HepG2 (cell line): ENCODE results near the gene IRF7. TPM values are rescaled to one million over a fixed set of nuclear protein-coding genes. Genes with fewer than 3 reads are reported as not detected.

ENCODE experiments used
- CREM ChIP-seq, 2 experiments: sonication (generic) in 1 of 2; formaldehyde crosslinking in 1 of 2; IDR thresholded peaks; 2 replicates each; pipeline versions ENCODE4 v1.4.0 to v1.6.1; 2016 to 2020; ENCODE audit warnings: antibody characterized with exemption in 1 of 2, mild to moderate bottlenecking in 1 of 2, missing genetic modification reagents in 1 of 2
- FOSL2 ChIP-seq: sonication (generic); formaldehyde crosslinking; IDR thresholded peaks from 2 replicates; pipeline ENCODE4 v1.4.0; 2020; ENCODE audit warnings: missing genetic modification reagents
- HNRNPUL1 ChIP-seq: fragments of 200-400 bp; formaldehyde crosslinking; IDR thresholded peaks from 2 replicates; pipeline ENCODE4 v1.6.1; 2017; ENCODE audit warnings: low read depth, mild to moderate bottlenecking, low read length, moderate library complexity
- HOMEZ ChIP-seq: IDR thresholded peaks from 2 replicates; pipeline ENCODE4 v1.6.1; 2016; ENCODE audit warnings: low read depth
- KAT7 ChIP-seq: IDR thresholded peaks from 2 replicates; pipeline ENCODE4 v1.6.1; 2018; ENCODE audit warnings: borderline replicate concordance, missing compliant biosample characterization
- MBD4 ChIP-seq: IDR thresholded peaks from 2 replicates; pipeline ENCODE4 v1.6.1; 2012; ENCODE audit warnings: low read length, inconsistent platforms, borderline replicate concordance
- MED8 ChIP-seq: sonication (generic); formaldehyde crosslinking; IDR thresholded peaks from 2 replicates; pipeline ENCODE4 v1.8.1; 2023; ENCODE audit warnings: mild to moderate bottlenecking, missing genetic modification reagents; ENCODE audit not compliant: insufficient replicate concordance
- MEF2D ChIP-seq: sonication (generic); formaldehyde crosslinking; IDR thresholded peaks from 2 replicates; pipeline ENCODE4 v1.5.1; 2020; ENCODE audit warnings: mild to moderate bottlenecking, missing genetic modification reagents
- MYC ChIP-seq: sonication (generic); formaldehyde crosslinking; IDR thresholded peaks from 2 replicates; pipeline ENCODE4 v1.9.0; 2021; ENCODE audit warnings: missing genetic modification reagents, borderline replicate concordance
- NCOA1 ChIP-seq: sonication (generic); formaldehyde crosslinking; IDR thresholded peaks from 2 replicates; pipeline ENCODE4 v1.9.0; 2021; ENCODE audit warnings: missing genetic modification reagents
- NFIC ChIP-seq: IDR thresholded peaks from 2 replicates; pipeline ENCODE4 v1.6.1; 2012; ENCODE audit warnings: mild to moderate bottlenecking, low read length, inconsistent platforms
- PREB ChIP-seq: sonication (generic); formaldehyde crosslinking; IDR thresholded peaks from 2 replicates; pipeline ENCODE4 v1.4.0; 2020; ENCODE audit warnings: missing genetic modification reagents
- SP4 ChIP-seq: sonication (generic); formaldehyde crosslinking; IDR thresholded peaks from 2 replicates; pipeline ENCODE4 v1.8.1; 2023; ENCODE audit warnings: mild to moderate bottlenecking, missing genetic modification reagents
- SPEN ChIP-seq: sonication (generic); formaldehyde crosslinking; IDR thresholded peaks from 2 replicates; pipeline ENCODE4 v1.5.1; 2020; ENCODE audit warnings: low read depth, mild to moderate bottlenecking, missing genetic modification reagents
- TBX3 ChIP-seq: fragments of 450-650 bp; IDR thresholded peaks from 2 replicates; pipeline ENCODE4 v1.6.1; 2017; ENCODE audit warnings: antibody characterized with exemption, mild to moderate bottlenecking, inconsistent platforms, borderline replicate concordance
- ZFP36L1 ChIP-seq: sonication (generic); formaldehyde crosslinking; IDR thresholded peaks from 2 replicates; pipeline ENCODE4 v1.8.0; 2022; ENCODE audit warnings: mild to moderate bottlenecking, missing genetic modification reagents, moderate library complexity
- ZNF160 ChIP-seq: sonication (generic); formaldehyde crosslinking; IDR thresholded peaks from 2 replicates; pipeline ENCODE4 v1.8.0; 2022; ENCODE audit warnings: mild to moderate bottlenecking, inconsistent platforms, missing genetic modification reagents
- ZNF205 ChIP-seq: IDR thresholded peaks from 2 replicates; pipeline ENCODE4 v1.6.1; 2018; ENCODE audit warnings: missing biosample characterization, missing genetic modification reagents
- ZNF562 ChIP-seq: sonication (generic); formaldehyde crosslinking; IDR thresholded peaks from 2 replicates; pipeline ENCODE4 v1.8.0; 2022; ENCODE audit warnings: missing genetic modification reagents, borderline replicate concordance
- ZNF609 ChIP-seq: sonication (generic); formaldehyde crosslinking; IDR thresholded peaks from 2 replicates; pipeline ENCODE4 v1.4.0; 2020; ENCODE audit warnings: mild to moderate bottlenecking, missing genetic modification reagents, borderline replicate concordance
- ZNF629 ChIP-seq: sonication (generic); formaldehyde crosslinking; conservative IDR thresholded peaks from 2 replicates; pipeline ENCODE4 v1.5.0; 2020; ENCODE audit warnings: missing genetic modification reagents
- ZNF737 ChIP-seq: sonication (generic); formaldehyde crosslinking; IDR thresholded peaks from 2 replicates; pipeline ENCODE4 v1.5.0; 2020; ENCODE audit warnings: missing genetic modification reagents, mild to moderate bottlenecking, borderline replicate concordance
- ZNF83 ChIP-seq: sonication (generic); formaldehyde crosslinking; IDR thresholded peaks from 2 replicates; pipeline ENCODE4 v1.4.0; 2020; ENCODE audit warnings: missing genetic modification reagents, mild to moderate bottlenecking, borderline replicate concordance
- ZSCAN30 ChIP-seq: sonication (generic); formaldehyde crosslinking; IDR thresholded peaks from 2 replicates; pipeline ENCODE4 v1.5.0; 2020; ENCODE audit warnings: mild to moderate bottlenecking, missing genetic modification reagents
- polyA plus RNA-seq, 8 experiments: library from polyadenylated mRNA; depleted of rRNA in 3 of 8; stranded (reverse) in 7 of 8; unstranded in 1 of 8; fragments of >200 nt; fragmentation: Illumina TruSeq in 4 of 8; extraction: Trizol in 4 of 8; gene quantifications; 2 replicates each; pipeline versions ENCODE4 v1.2.1 to v1.2.3, GENCODE V29; 2011 to 2016; ENCODE audit warnings: low read depth in 4 of 8, missing spikeins in 1 of 8, mixed read lengths in 1 of 8; ENCODE audit not compliant: insufficient read depth in 1 of 8
- total RNA-seq, 5 experiments: library from RNA; depleted of rRNA; stranded (reverse); fragments of >200 nt; fragmentation: Illumina TruSeq; extraction: Trizol; gene quantifications; 2 replicates each; pipeline ENCODE4 v1.2.3, GENCODE V29; 2016; ENCODE audit warnings: low read depth in 1 of 5

IRF7 gene
- total and polyA plus RNA-seq, 2 of the 13 experiments (the other 11 are each of a cell fraction or from before 2014, with no cell fraction given) = not detected

- TF ChIP-seq ZNF83 = no peak
- TF ChIP-seq ZFP36L1 (CRISPR knock-in tag) = no peak
- TF ChIP-seq ZNF160 = no peak
- TF ChIP-seq SP4 (CRISPR knock-in tag) = no peak
- 0 out of 2 replicates have a peak, but pooled peaks have one; percentile 22 for TF ChIP-seq HOMEZ
- no peak for TF ChIP-seq MED8 (CRISPR knock-in tag)
- no peak for TF ChIP-seq ZNF629 (CRISPR knock-in tag)
- no peak for TF ChIP-seq NCOA1 (CRISPR knock-in tag)
- TF ChIP-seq ZNF205 (CRISPR knock-in tag) = no peak
- TF ChIP-seq ZNF737 (CRISPR knock-in tag) = no peak
- no peak for TF ChIP-seq TBX3
- TF ChIP-seq MBD4 = no peak
- TF ChIP-seq MYC (CRISPR knock-in tag) = peak; percentile 58; the same call in 1 of the 2 replicates
- no peak for TF ChIP-seq ZNF609 (CRISPR knock-in tag)
- TF ChIP-seq MEF2D (CRISPR knock-in tag) = peak; percentile 70; the same call in 1 of the 2 replicates
- TF ChIP-seq ZSCAN30 = no peak
- TF ChIP-seq SPEN = 0 out of 2 replicates have a peak, but pooled peaks have one; percentile 23
- no peak for TF ChIP-seq FOSL2 (CRISPR knock-in tag)
- TF ChIP-seq KAT7 (CRISPR knock-in tag) = no peak
- no peak for TF ChIP-seq CREM (IDR thresholded peaks at IDR 0.05)
- no peak for TF ChIP-seq CREM (CRISPR knock-in tag; IDR thresholded peaks at IDR 0.05)
- TF ChIP-seq ZNF562 (CRISPR knock-in tag) = no peak
- no peak for TF ChIP-seq PREB (CRISPR knock-in tag)
- TF ChIP-seq NFIC = no peak
- no peak for TF ChIP-seq HNRNPUL1
Measured at GRCh38 chr11:569158-569885, 46.4 kb downstream of the IRF7 start (continued).
